PFSK-1 (cell line): ENCODE data around the gene FAM168A.

Experiments used
- FOXP2 ChIP-seq: optimal IDR thresholded peaks from 2 replicates; pipeline ENCODE3; 2011; ENCODE audit warnings: borderline replicate concordance, control low read depth, inconsistent platforms; ENCODE audit not compliant: insufficient read depth; ENCODE audit errors: extremely low read length, extremely low read depth
- POLR2AphosphoS5 ChIP-seq: IDR thresholded peaks from 2 replicates; pipeline ENCODE4 v1.6.1; 2012; ENCODE audit warnings: low read depth, mild to moderate bottlenecking, control low read depth, low read length, moderate library complexity
- REST ChIP-seq, 2 experiments: IDR thresholded peaks; 2 replicates each; pipeline versions ENCODE4 v1.6.1 to v1.8.0; 2011 to 2012; ENCODE audit warnings: low read depth in 2 of 2, low read length in 2 of 2, control low read depth in 1 of 2, inconsistent platforms in 1 of 2, mild to moderate bottlenecking in 1 of 2, moderate library complexity in 1 of 2; ENCODE audit not compliant: insufficient read depth in 1 of 2
- SIN3A ChIP-seq: IDR thresholded peaks from 2 replicates; pipeline ENCODE4 v1.6.1; 2012; ENCODE audit warnings: mild to moderate bottlenecking, low read length, moderate library complexity, borderline replicate concordance; ENCODE audit not compliant: insufficient read depth
- TAF1 ChIP-seq: IDR thresholded peaks from 2 replicates; pipeline ENCODE4 v1.6.1; 2012; ENCODE audit warnings: low read length, control low read depth, borderline replicate concordance; ENCODE audit not compliant: insufficient read depth

The FAM168A gene

GRCh38 chr11:73640592-73640991 is 42.7 kb upstream of the FAM168A start:
- no peak for TF ChIP-seq FOXP2
- TF ChIP-seq SIN3A: no peak
- TF ChIP-seq REST (IDR thresholded peaks at IDR 0.05; ENCODE audit: insufficient read depth in 1 of 2, low read depth in 2 of 2, low read length in 2 of 2): no peak
- no peak for TF ChIP-seq POLR2AphosphoS5
- TF ChIP-seq TAF1: no peak

GRCh38 chr11:73637012-73637411 is 39.1 kb upstream of the FAM168A start:
- TF ChIP-seq FOXP2 (no peak), POLR2AphosphoS5 (no peak), REST (IDR thresholded peaks at IDR 0.05; ENCODE audit: insufficient read depth in 1 of 2, low read depth in 2 of 2, low read length in 2 of 2) (no peak), SIN3A (no peak), TAF1 (no peak)

GRCh38 chr11:73636249-73636648 is 38.3 kb upstream of the FAM168A start:
- TF ChIP-seq SIN3A (no peak), REST (IDR thresholded peaks at IDR 0.05; ENCODE audit: insufficient read depth in 1 of 2, low read depth in 2 of 2, low read length in 2 of 2) (no peak), POLR2AphosphoS5 (no peak), FOXP2 (no peak), TAF1 (no peak)

GRCh38 chr11:73635721-73636120 is 37.8 kb upstream of the FAM168A start:
- TF ChIP-seq TAF1: no peak
- TF ChIP-seq POLR2AphosphoS5: no peak
- TF ChIP-seq FOXP2: no peak
- no peak for TF ChIP-seq SIN3A
- no peak for TF ChIP-seq REST (IDR thresholded peaks at IDR 0.05; ENCODE audit: insufficient read depth in 1 of 2, low read depth in 2 of 2, low read length in 2 of 2)

- no peak for TF ChIP-seq REST (IDR thresholded peaks at IDR 0.05; ENCODE audit: insufficient read depth in 1 of 2, low read depth in 2 of 2, low read length in 2 of 2)
- no peak for TF ChIP-seq FOXP2
- no peak for TF ChIP-seq SIN3A
- no peak for TF ChIP-seq POLR2AphosphoS5
- TF ChIP-seq TAF1: no peak
Measured at GRCh38 chr11:73633999-73634398, 36.1 kb upstream of the FAM168A start.
